PC-3 (cell line): ENCODE results near the gene FOSB. TPM values are rescaled to one million over a fixed set of nuclear protein-coding genes. Genes with fewer than 3 reads are reported as not detected.

Experiments
- ATAC-seq: fragments of 200-7000 bp; cut with Tn5 transposase; 2 replicates; pipeline ENCODE4 v1.9.1; 2020; ENCODE audit warnings: mild to moderate bottlenecking, moderate library complexity
- BruUV-seq: library from RNA; stranded (reverse); fragments of 400-500 nt; replicated peaks from 2 replicates; lab custom pipeline; 2021; lab: Mats Ljungman, UMichigan
- CTCF ChIA-PET: fragments of 300-600 bp; sonication (Branson Sonifier 250); formaldehyde crosslinking; loops from one replicate; lab custom pipeline; 2022; ENCODE audit warnings: antibody characterized with exemption; lab: Charles Lee
- POLR2A ChIA-PET: fragments of 300-600 bp; sonication (Branson Sonifier 250); formaldehyde crosslinking; loops from one replicate; lab custom pipeline; 2022; ENCODE audit warnings: antibody characterized with exemption; ENCODE audit not compliant: unreplicated experiment; lab: Charles Lee
- DNase-seq: peaks from one replicate; pipeline ENCODE4 v3.0.0-alpha.2; 2015
- H2AFZ ChIP-seq: fragments of 300-600 bp; sonication (generic); 2 replicates; pipeline ENCODE4 v1.6.0; 2016; ENCODE audit warnings: antibody characterized with exemption, low read length
- H3F3A ChIP-seq: fragments of 300-600 bp; sonication (generic); one replicate; pipeline ENCODE4 v1.6.0; 2017; ENCODE audit warnings: antibody characterized with exemption, low read length, control low read depth, mild to moderate bottlenecking; ENCODE audit not compliant: unreplicated experiment
- H3K27ac ChIP-seq: fragments of 300-600 bp; sonication (generic); 2 replicates; pipeline ENCODE4 v1.5.1; 2016; ENCODE audit warnings: mild to moderate bottlenecking, low read length
- H3K27me3 ChIP-seq: fragments of 300-600 bp; sonication (generic); 2 replicates; pipeline ENCODE4 v1.6.1; 2016; ENCODE audit warnings: low read length, mixed read lengths
- H3K36me3 ChIP-seq: fragments of 300-600 bp; sonication (generic); 2 replicates; pipeline ENCODE4 v1.6.1; 2016; ENCODE audit warnings: low read depth, mixed run types, low read length, mixed read lengths
- H3K4me1 ChIP-seq: fragments of 300-600 bp; sonication (generic); 2 replicates; pipeline ENCODE4 v1.5.1; 2016; ENCODE audit warnings: low read length; ENCODE audit not compliant: insufficient read depth
- H3K4me2 ChIP-seq: fragments of 300-600 bp; sonication (generic); 2 replicates; pipeline ENCODE4 v1.6.0; 2016; ENCODE audit warnings: low read length
- H3K4me3 ChIP-seq: fragments of 300-600 bp; sonication (generic); 2 replicates; pipeline ENCODE4 v1.5.1; 2016; ENCODE audit warnings: mild to moderate bottlenecking, low read length, mixed read lengths
- H3K79me2 ChIP-seq: fragments of 300-600 bp; sonication (generic); 2 replicates; pipeline ENCODE4 v1.6.1; 2017; ENCODE audit warnings: low read length, mixed read lengths
- H3K9ac ChIP-seq: fragments of 300-600 bp; sonication (generic); 2 replicates; pipeline ENCODE4 v1.6.0; 2016; ENCODE audit warnings: mild to moderate bottlenecking, low read length
- H3K9me2 ChIP-seq: fragments of 300-600 bp; sonication (generic); replicated peaks from 2 replicates; pipeline ENCODE4 v1.6.1; 2016; ENCODE audit warnings: mixed run types, low read length, mixed read lengths
- H3K9me3 ChIP-seq: fragments of 300-600 bp; sonication (generic); 2 replicates; pipeline ENCODE4 v1.6.1; 2016; ENCODE audit warnings: low read length, mixed read lengths
- H4K20me1 ChIP-seq: fragments of 300-600 bp; sonication (generic); 2 replicates; pipeline ENCODE4 v1.6.1; 2016; ENCODE audit warnings: low read length, mixed read lengths
- CTCF ChIP-seq: fragments of 300-600 bp; sonication (generic); conservative IDR thresholded peaks from 2 replicates; pipeline ENCODE4 v1.5.1; 2017; ENCODE audit warnings: antibody characterized with exemption, low read depth, mild to moderate bottlenecking, low read length
- EZH2 ChIP-seq: fragments of 300-600 bp; sonication (generic); IDR thresholded peaks from one replicate; pipeline ENCODE4 v1.6.1; 2017; ENCODE audit warnings: antibody characterized with exemption, mild to moderate bottlenecking, low read length; ENCODE audit not compliant: unreplicated experiment
- EZH2phosphoT487 ChIP-seq: fragments of 300-600 bp; sonication (generic); IDR thresholded peaks from 2 replicates; pipeline ENCODE4 v1.6.1; 2018; ENCODE audit warnings: mild to moderate bottlenecking, antibody characterized with exemption, low read length, borderline replicate concordance
- intact Hi-C: fragments of 100-400 bp; cut with micrococcal nuclease; formaldehyde crosslinking; loops from 2 replicates; pipeline ENCODE4 v1.9.0; 2023
- total RNA-seq: library from RNA; depleted of rRNA; stranded (reverse); fragments of >200 nt; gene quantifications from 2 replicates; pipeline ENCODE4 v1.2.3, GENCODE V29; 2014

Gene FOSB
- total RNA-seq, 1 experiment from 2014 or later, result 35.8 TPM

- H3K9me2 ChIP-seq, result no peaks in the 10 kb centered on the region
- ATAC-seq (peak; percentile 83), DNase-seq (peak; percentile 95)
- TF ChIP-seq EZH2phosphoT487 (peak; percentile 87), EZH2 (no peak)
- no peaks in the 10 kb centered on the region for H4K20me1 ChIP-seq
- H3K79me2 ChIP-seq, result no peaks in the 10 kb centered on the region
- no peaks in the 10 kb centered on the region for H3K27me3 ChIP-seq
- H3K9me3 ChIP-seq, result no peaks in the 10 kb centered on the region
- intact Hi-C loops, result no loop called here
- no peaks in the 10 kb centered on the region for H3K36me3 ChIP-seq
- no TSS peak for BruUV-seq
- H3K9ac ChIP-seq, result peak overlapping the region; percentile 78
- peak overlapping the region; percentile 45; the same call in 1 of the 2 replicates for H3K4me3 ChIP-seq
- no peaks in the 10 kb centered on the region for H3F3A ChIP-seq
- H3K4me2 ChIP-seq, result peak overlapping the region; percentile 87
- POLR2A ChIA-PET, result interaction anchor here (0.6 to 1.0 kb wide), 3 partner anchors 10 to 13 kb away, joined by 3 to 6 read pairs (median 4); partner anchors contain the start of gene FOSB
- peaks cover 26% of the 10 kb centered on the region for H3K4me1 ChIP-seq
- CTCF ChIA-PET, result no interaction called here
- peak overlapping the region; percentile 76 for H2AFZ ChIP-seq
- peak overlapping the region; percentile 94 for H3K27ac ChIP-seq
Measured at GRCh38 chr19:45455707-45456499, 11.9 kb upstream of the FOSB start.

GRCh38 chr19:45456500-45456815 is 11.3 kb upstream of the FOSB start:
- H3K9me3 ChIP-seq, result no peaks in the 10 kb centered on the region
- H3K4me3 ChIP-seq, result no peak overlapping the region; the same call in 1 of the 2 replicates
- peak overlapping the region; percentile 94 for H3K27ac ChIP-seq
- no peaks in the 10 kb centered on the region for H3K27me3 ChIP-seq
- H3K4me2 ChIP-seq, result peak overlapping the region; percentile 87
- TF ChIP-seq EZH2phosphoT487, result no peak
- TF ChIP-seq EZH2, result no peak
- no peak for TF ChIP-seq CTCF
- DNase-seq (no peak), ATAC-seq (no peak)
- no peaks in the 10 kb centered on the region for H3F3A ChIP-seq
- H3K79me2 ChIP-seq, result no peaks in the 10 kb centered on the region
- intact Hi-C loops, result no loop called here
- ChIA-PET POLR2A (no interaction called here), CTCF (no interaction called here)
- no peaks in the 10 kb centered on the region for H3K9me2 ChIP-seq
- H3K4me1 ChIP-seq, result peaks cover 21% of the 10 kb centered on the region
- no peak overlapping the region for H2AFZ ChIP-seq
- H3K36me3 ChIP-seq, result no peaks in the 10 kb centered on the region
- peak overlapping the region; percentile 78; the same call in 1 of the 2 replicates for H3K9ac ChIP-seq
- BruUV-seq, result no TSS peak
- no peaks in the 10 kb centered on the region for H4K20me1 ChIP-seq

GRCh38 chr19:45457776-45458175 is 10.0 kb upstream of the FOSB start:
- no peak overlapping the region for H2AFZ ChIP-seq
- CTCF ChIA-PET, result no interaction called here

More at GRCh38 chr19:45457776-45458175, 10.0 kb upstream of the FOSB start:
- Histone ChIP-seq H3K27me3 (no peaks in the 10 kb centered on the region), H3K4me3 (no peak overlapping the region), H3K27ac (no peak overlapping the region), H3K4me2 (no peak overlapping the region), H3K36me3 (no peaks in the 10 kb centered on the region), H3F3A (no peaks in the 10 kb centered on the region), H3K9me3 (no peaks in the 10 kb centered on the region), H3K4me1 (peaks cover 18% of the 10 kb centered on the region), H3K9ac (no peak overlapping the region), H3K9me2 (no peaks in the 10 kb centered on the region), H4K20me1 (no peaks in the 10 kb centered on the region), H3K79me2 (no peaks in the 10 kb centered on the region)
- BruUV-seq, result no TSS peak
- TF ChIP-seq EZH2, result no peak
- ATAC-seq (no peak), DNase-seq (no peak)
- POLR2A ChIA-PET, result no interaction called here
- intact Hi-C loops, result no loop called here
